SK-N-SH (cell line): Measurements from ENCODE around the gene WDR77. TPM values are rescaled to one million over a fixed set of nuclear protein-coding genes. Genes with fewer than 3 reads are reported as not detected.

Experiments
- CTCF ChIA-PET: fragments of 300-600, 350-600 bp; formaldehyde crosslinking; extraction: SDS; loops from one replicate; lab custom pipeline; 2021; lab: Yijun Ruan, JAX
- POLR2A ChIA-PET: fragments of 350-600 bp; sonication (Branson Sonifier 250); formaldehyde crosslinking; extraction: SDS; loops from one replicate; lab custom pipeline; 2020; ENCODE audit warnings: antibody characterized with exemption, inconsistent platforms; lab: Yijun Ruan, JAX
- DNase-seq: peaks from one replicate; pipeline ENCODE4 v3.0.0; 2012
- H2AFZ ChIP-seq: fragments of 200-600 bp; sonication (generic); 2 replicates; pipeline ENCODE4 v1.8.1; 2016; ENCODE audit warnings: antibody characterized with exemption, mild to moderate bottlenecking, low read depth
- H3F3A ChIP-seq: fragments of 200-600 bp; sonication (generic); replicated peaks from 2 replicates; pipeline ENCODE3; 2016; ENCODE audit warnings: antibody characterized with exemption, mild to moderate bottlenecking; ENCODE audit not compliant: insufficient read depth
- H3K27ac ChIP-seq, 2 experiments: fragments of 200-500 bp in 1 of 2; fragments of 200-600 bp in 1 of 2; sonication (Bioruptor generic) in 1 of 2; sonication (generic), shearing (Covaris generic) in 1 of 2; 2 replicates each; pipeline versions ENCODE4 v1.5.1 to v1.6.1; 2014 to 2016; ENCODE audit warnings: low read depth in 2 of 2, inconsistent platforms in 1 of 2, low read length in 1 of 2, mild to moderate bottlenecking in 1 of 2, mixed read lengths in 1 of 2
- H3K27me3 ChIP-seq: fragments of 200-600 bp; sonication (generic), shearing (Covaris generic); 2 replicates; pipeline ENCODE4 v1.6.1; 2016; ENCODE audit warnings: mixed run types; ENCODE audit not compliant: insufficient read depth
- H3K36me3 ChIP-seq, 2 experiments: fragments of 200-500 bp in 1 of 2; fragments of 200-600 bp in 1 of 2; sonication (Bioruptor generic) in 1 of 2; sonication (generic) in 1 of 2; replicated peaks in 1 of 2; 2 replicates each; pipeline versions ENCODE3 to v1.5.1; 2014 to 2016; ENCODE audit warnings: low read length in 1 of 2, mild to moderate bottlenecking in 1 of 2; ENCODE audit not compliant: insufficient read depth in 2 of 2, control insufficient read depth in 1 of 2
- H3K4me1 ChIP-seq, 2 experiments: fragments of 200-500 bp in 1 of 2; fragments of 200-600 bp in 1 of 2; sonication (Bioruptor generic) in 1 of 2; sonication (generic), shearing (Covaris generic) in 1 of 2; 2 replicates each; pipeline versions ENCODE4 v1.5.1 to v1.6.1; 2014 to 2016; ENCODE audit warnings: low read depth in 1 of 2, low read length in 1 of 2, mixed run types in 1 of 2; ENCODE audit not compliant: insufficient read depth in 2 of 2, control insufficient read depth in 1 of 2
- H3K4me2 ChIP-seq: fragments of 200-600 bp; sonication (generic), shearing (Covaris generic); 2 replicates; pipeline ENCODE4 v1.6.1; 2017; ENCODE audit warnings: mixed run types
- H3K4me3 ChIP-seq, 2 experiments: fragments of 200-500 bp in 1 of 2; fragments of 200-600 bp in 1 of 2; sonication (Bioruptor generic) in 1 of 2; sonication (generic), shearing (Covaris generic) in 1 of 2; 2 replicates each; pipeline versions ENCODE4 v1.5.1 to v1.8.1; 2014 to 2016; ENCODE audit warnings: low read depth in 2 of 2, inconsistent platforms in 1 of 2, low read length in 1 of 2, mild to moderate bottlenecking in 1 of 2, mixed read lengths in 1 of 2, moderate library complexity in 1 of 2
- H3K79me2 ChIP-seq: fragments of 200-600 bp; sonication (generic); 2 replicates; pipeline ENCODE4 v1.8.1; 2017; ENCODE audit warnings: mild to moderate bottlenecking; ENCODE audit not compliant: insufficient read depth
- H3K9ac ChIP-seq: fragments of 200-600 bp; sonication (generic); 2 replicates; pipeline ENCODE4 v1.6.1; 2017; ENCODE audit warnings: mixed run types
- H3K9me2 ChIP-seq: fragments of 200-600 bp; sonication (generic); 2 replicates; pipeline ENCODE4 v1.6.1; 2017; ENCODE audit warnings: mixed run types
- H3K9me3 ChIP-seq: fragments of 200-600 bp; sonication (generic); 2 replicates; pipeline ENCODE4 v1.6.1; 2017; ENCODE audit warnings: mixed run types, mild to moderate bottlenecking, moderate library complexity
- H4K20me1 ChIP-seq: fragments of 200-600 bp; sonication (generic); 2 replicates; pipeline ENCODE4 v1.6.1; 2017; ENCODE audit warnings: mild to moderate bottlenecking, mixed run types; ENCODE audit not compliant: insufficient read depth
- CTCF ChIP-seq: fragments of 200-600 bp; sonication (generic); IDR thresholded peaks from 2 replicates; pipeline ENCODE4 v1.6.1; 2017; ENCODE audit warnings: antibody characterized with exemption, mild to moderate bottlenecking, moderate library complexity
- GATA2 ChIP-seq: sonication (generic); formaldehyde crosslinking; IDR thresholded peaks from 2 replicates; pipeline ENCODE4 v1.5.0; 2020; ENCODE audit warnings: mild to moderate bottlenecking, missing genetic modification reagents
- JUND ChIP-seq: IDR thresholded peaks from 2 replicates; pipeline ENCODE4 v1.4.0; 2012
- MAX ChIP-seq: IDR thresholded peaks from 2 replicates; pipeline ENCODE4 v1.4.0; 2012; ENCODE audit warnings: low read depth
- MEF2A ChIP-seq: IDR thresholded peaks from 2 replicates; pipeline ENCODE4 v1.4.0; 2012; ENCODE audit warnings: low read depth, borderline replicate concordance
- RCOR1 ChIP-seq: fragments of 150-350 bp; IDR thresholded peaks from 2 replicates; pipeline ENCODE4 v1.6.1; 2017; ENCODE audit warnings: antibody characterized with exemption, low read length
- TEAD4 ChIP-seq: IDR thresholded peaks from 2 replicates; pipeline ENCODE4 v1.4.0; 2012; ENCODE audit warnings: mild to moderate bottlenecking, borderline replicate concordance; ENCODE audit not compliant: insufficient read depth
- WGBS: methylation state at CpG from one replicate; pipeline ENCODE4 v1.1.6; 2017; ENCODE audit warnings: low lambda C conversion rate; 5-methylcytosine and 5-hydroxymethylcytosine counted together
- polyA plus RNA-seq, 3 experiments: library from polyadenylated mRNA; depleted of rRNA; stranded (reverse); fragments of >200 nt; gene quantifications; 2 replicates each; pipeline ENCODE4 v1.2.3, GENCODE V29; 2012
- TF ChIP-seq, protein P1 (sequence below): fragments of 150-350 bp; IDR thresholded peaks from 2 replicates; pipeline ENCODE4 v1.6.1; 2017; ENCODE audit warnings: antibody characterized with exemption, low read length, low read depth, borderline replicate concordance

Gene WDR77
- polyA plus RNA-seq, 1 of the 3 experiments (the other 2 are of a cell fraction) = 97.1 TPM

DNA sequence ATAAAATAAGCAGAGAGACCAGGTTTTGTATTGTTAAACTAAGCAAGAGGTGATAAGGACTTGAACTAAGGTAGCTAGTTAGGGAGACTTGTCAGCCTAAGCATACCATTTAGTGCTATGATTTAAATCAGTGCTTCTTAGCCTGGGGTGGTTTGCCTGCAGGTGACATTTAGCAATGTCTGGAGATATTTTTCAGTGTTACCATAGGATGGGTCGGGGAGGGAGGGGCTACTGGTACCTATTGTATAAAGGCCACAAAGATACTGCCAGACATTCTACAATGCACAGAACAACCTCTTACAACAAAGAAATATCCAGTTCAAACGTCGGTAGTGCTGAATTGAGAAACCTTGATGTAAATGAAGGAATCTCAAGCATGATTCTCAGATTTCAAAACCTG lies 3.5 kb upstream of the WDR77 start:
- Histone ChIP-seq H3K4me3 (no peak overlapping the region), H3K79me2 (peaks cover 69% of the 10 kb centered on the region), H3K9me2 (no peaks in the 10 kb centered on the region), H3K9ac (no peak overlapping the region), H3K27me3 (no peaks in the 10 kb centered on the region), H3K4me1 (peaks cover 5% of the 10 kb centered on the region in 2 experiments; a peak in 3 of 4 replicates), H3F3A (no peaks in the 10 kb centered on the region), H3K36me3 (peaks cover 53 to 55% of the 10 kb centered on the region in 2 experiments), H4K20me1 (no peaks in the 10 kb centered on the region), H2AFZ (no peak overlapping the region), H3K27ac (no peak overlapping the region), H3K4me2 (no peak overlapping the region), H3K9me3 (no peaks in the 10 kb centered on the region)
- TF ChIP-seq MAX = no peak
- TF ChIP-seq, protein P1, sequence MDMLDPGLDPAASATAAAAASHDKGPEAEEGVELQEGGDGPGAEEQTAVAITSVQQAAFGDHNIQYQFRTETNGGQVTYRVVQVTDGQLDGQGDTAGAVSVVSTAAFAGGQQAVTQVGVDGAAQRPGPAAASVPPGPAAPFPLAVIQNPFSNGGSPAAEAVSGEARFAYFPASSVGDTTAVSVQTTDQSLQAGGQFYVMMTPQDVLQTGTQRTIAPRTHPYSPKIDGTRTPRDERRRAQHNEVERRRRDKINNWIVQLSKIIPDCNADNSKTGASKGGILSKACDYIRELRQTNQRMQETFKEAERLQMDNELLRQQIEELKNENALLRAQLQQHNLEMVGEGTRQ = no peak
- ChIA-PET CTCF (interaction anchor here (1.0 to 1.5 kb wide), 3 partner anchors 10 to 33 kb away, joined by 3 to 5 read pairs (median 3); no protein-coding TSS in a partner anchor), POLR2A (no interaction called here)
- WGBS = 94% methylated on average over 3 of the region's 3 CpGs
- no peak for DNase-seq

- H3K4me3 ChIP-seq = peak overlapping the region; percentile 97 to 99
- peak overlapping the region; percentile 69 to 78; a peak in 2 of 4 replicates for H3K27ac ChIP-seq
- H3K9me2 ChIP-seq = no peaks in the 10 kb centered on the region
- TF ChIP-seq RCOR1 (no peak), MEF2A (no peak), CTCF (no peak), TEAD4 (no peak), JUND (no peak), GATA2 (CRISPR knock-in tag) (no peak)
- no peak for DNase-seq
- H3F3A ChIP-seq = no peaks in the 10 kb centered on the region
- peaks cover 5% of the 10 kb centered on the region in 2 experiments; a peak in 3 of 4 replicates for H3K4me1 ChIP-seq
- H2AFZ ChIP-seq = 0 out of 2 replicates have a peak overlapping the region, but pooled peaks have one; percentile 93
- no peaks in the 10 kb centered on the region for H4K20me1 ChIP-seq
- CTCF ChIA-PET = interaction anchor here (0.9 to 1.0 kb wide), 2 partner anchors 58 to 318 kb away, joined by 3 read pairs; no protein-coding TSS in a partner anchor
- peak overlapping the region; percentile 92 for H3K4me2 ChIP-seq
- H3K36me3 ChIP-seq = peaks cover 36 to 48% of the 10 kb centered on the region in 2 experiments
- H3K79me2 ChIP-seq = peaks cover 93% of the 10 kb centered on the region
- POLR2A ChIA-PET = no interaction called here
- no peaks in the 10 kb centered on the region for H3K9me3 ChIP-seq
- peak overlapping the region; percentile 93 for H3K9ac ChIP-seq
- WGBS = 32% methylated on average over 3 of the region's 3 CpGs
- no peaks in the 10 kb centered on the region for H3K27me3 ChIP-seq
Measured at GRCh38 chr1:111450185-111450584, 1.1 kb upstream of the WDR77 start.
